Panc1 (cell line): Measurements from ENCODE around the gene CATSPERB.

ENCODE experiments used
- POLR2AphosphoS5 ChIP-seq: IDR thresholded peaks from 2 replicates; pipeline ENCODE4 v1.6.1; 2012; ENCODE audit warnings: mild to moderate bottlenecking, low read depth, low read length, moderate library complexity
- SIN3A ChIP-seq: IDR thresholded peaks from 2 replicates; pipeline ENCODE4 v1.6.1; 2012; ENCODE audit warnings: low read depth, mild to moderate bottlenecking, low read length, moderate library complexity, borderline replicate concordance; ENCODE audit not compliant: insufficient read depth
- TCF7L2 ChIP-seq: IDR thresholded peaks from 2 replicates; pipeline ENCODE4 v1.6.1; 2011; ENCODE audit warnings: mild to moderate bottlenecking, low read depth, low read length, inconsistent platforms
- TF ChIP-seq, protein P1 (sequence below), 2 experiments: IDR thresholded peaks; 2 replicates each; pipeline ENCODE4 v1.6.1; 2011 to 2012; ENCODE audit warnings: low read depth in 2 of 2, control low read depth in 1 of 2, low read length in 1 of 2, mild to moderate bottlenecking in 1 of 2, moderate library complexity in 1 of 2; ENCODE audit not compliant: insufficient read depth in 1 of 2
- TF ChIP-seq, protein P2 (sequence below): fragments of 450-650 bp; IDR thresholded peaks from 2 replicates; pipeline ENCODE4 v1.5.1; 2017; ENCODE audit warnings: mild to moderate bottlenecking

DNA sequence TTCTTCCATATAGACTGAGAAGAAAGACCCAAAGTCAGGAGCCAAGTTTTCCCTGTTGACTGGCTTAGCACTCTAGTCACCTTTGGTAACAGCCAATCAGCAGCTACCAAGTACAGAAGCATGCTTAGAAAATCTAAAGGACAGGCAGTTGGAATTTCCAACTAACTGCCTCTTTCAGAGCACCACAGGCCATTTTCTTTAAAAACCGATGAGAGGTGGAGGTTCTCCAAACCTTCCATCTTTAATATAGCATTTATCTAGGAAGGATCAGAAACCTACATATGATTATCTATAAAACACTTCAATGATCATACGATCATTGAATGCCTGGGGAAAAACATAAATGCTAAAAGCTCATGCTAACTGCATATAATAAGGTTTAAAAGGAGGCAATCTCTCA lies at the start of gene CATSPERB:
- TF ChIP-seq TCF7L2: no peak
- TF ChIP-seq, protein P1, sequence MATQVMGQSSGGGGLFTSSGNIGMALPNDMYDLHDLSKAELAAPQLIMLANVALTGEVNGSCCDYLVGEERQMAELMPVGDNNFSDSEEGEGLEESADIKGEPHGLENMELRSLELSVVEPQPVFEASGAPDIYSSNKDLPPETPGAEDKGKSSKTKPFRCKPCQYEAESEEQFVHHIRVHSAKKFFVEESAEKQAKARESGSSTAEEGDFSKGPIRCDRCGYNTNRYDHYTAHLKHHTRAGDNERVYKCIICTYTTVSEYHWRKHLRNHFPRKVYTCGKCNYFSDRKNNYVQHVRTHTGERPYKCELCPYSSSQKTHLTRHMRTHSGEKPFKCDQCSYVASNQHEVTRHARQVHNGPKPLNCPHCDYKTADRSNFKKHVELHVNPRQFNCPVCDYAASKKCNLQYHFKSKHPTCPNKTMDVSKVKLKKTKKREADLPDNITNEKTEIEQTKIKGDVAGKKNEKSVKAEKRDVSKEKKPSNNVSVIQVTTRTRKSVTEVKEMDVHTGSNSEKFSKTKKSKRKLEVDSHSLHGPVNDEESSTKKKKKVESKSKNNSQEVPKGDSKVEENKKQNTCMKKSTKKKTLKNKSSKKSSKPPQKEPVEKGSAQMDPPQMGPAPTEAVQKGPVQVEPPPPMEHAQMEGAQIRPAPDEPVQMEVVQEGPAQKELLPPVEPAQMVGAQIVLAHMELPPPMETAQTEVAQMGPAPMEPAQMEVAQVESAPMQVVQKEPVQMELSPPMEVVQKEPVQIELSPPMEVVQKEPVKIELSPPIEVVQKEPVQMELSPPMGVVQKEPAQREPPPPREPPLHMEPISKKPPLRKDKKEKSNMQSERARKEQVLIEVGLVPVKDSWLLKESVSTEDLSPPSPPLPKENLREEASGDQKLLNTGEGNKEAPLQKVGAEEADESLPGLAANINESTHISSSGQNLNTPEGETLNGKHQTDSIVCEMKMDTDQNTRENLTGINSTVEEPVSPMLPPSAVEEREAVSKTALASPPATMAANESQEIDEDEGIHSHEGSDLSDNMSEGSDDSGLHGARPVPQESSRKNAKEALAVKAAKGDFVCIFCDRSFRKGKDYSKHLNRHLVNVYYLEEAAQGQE (IDR thresholded peaks at IDR 0.05; ENCODE audit: insufficient read depth in 1 of 2, low read depth in 2 of 2, low read length in 1 of 2): no peak
- TF ChIP-seq, protein P2, sequence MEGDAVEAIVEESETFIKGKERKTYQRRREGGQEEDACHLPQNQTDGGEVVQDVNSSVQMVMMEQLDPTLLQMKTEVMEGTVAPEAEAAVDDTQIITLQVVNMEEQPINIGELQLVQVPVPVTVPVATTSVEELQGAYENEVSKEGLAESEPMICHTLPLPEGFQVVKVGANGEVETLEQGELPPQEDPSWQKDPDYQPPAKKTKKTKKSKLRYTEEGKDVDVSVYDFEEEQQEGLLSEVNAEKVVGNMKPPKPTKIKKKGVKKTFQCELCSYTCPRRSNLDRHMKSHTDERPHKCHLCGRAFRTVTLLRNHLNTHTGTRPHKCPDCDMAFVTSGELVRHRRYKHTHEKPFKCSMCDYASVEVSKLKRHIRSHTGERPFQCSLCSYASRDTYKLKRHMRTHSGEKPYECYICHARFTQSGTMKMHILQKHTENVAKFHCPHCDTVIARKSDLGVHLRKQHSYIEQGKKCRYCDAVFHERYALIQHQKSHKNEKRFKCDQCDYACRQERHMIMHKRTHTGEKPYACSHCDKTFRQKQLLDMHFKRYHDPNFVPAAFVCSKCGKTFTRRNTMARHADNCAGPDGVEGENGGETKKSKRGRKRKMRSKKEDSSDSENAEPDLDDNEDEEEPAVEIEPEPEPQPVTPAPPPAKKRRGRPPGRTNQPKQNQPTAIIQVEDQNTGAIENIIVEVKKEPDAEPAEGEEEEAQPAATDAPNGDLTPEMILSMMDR: no peak
- TF ChIP-seq POLR2AphosphoS5: no peak
- no peak for TF ChIP-seq SIN3A
